Stomach (tissue), 9 donors: ENCODE results near the gene NRL. TPM values are rescaled to one million over a fixed set of nuclear protein-coding genes. Genes with fewer than 3 reads are reported as not detected.

Source experiments
- DNase-seq, 2 donors: peaks; one replicate each; pipeline versions ENCODE4 v3.0.0 to v3.0.0-alpha.2; 2013 to 2019
- H3K27ac ChIP-seq, 5 donors: fragments of 200-600 bp in 4 of 5; sonication (generic) in 4 of 5; one replicate each; pipeline ENCODE4 v1.5.1; 2013 to 2019; ENCODE audit warnings: mild to moderate bottlenecking in 1 of 5, moderate library complexity in 1 of 5
- H3K27me3 ChIP-seq, 3 donors: fragments of 200-600 bp; sonication (generic); one replicate each; pipeline ENCODE4 v1.5.1; 2017 to 2019; ENCODE audit warnings: mixed run types in 1 of 3
- H3K36me3 ChIP-seq, 4 donors: fragments of 200-600 bp; sonication (generic); 1 replicate in 3 of 4; 2 replicates in 1 of 4; pipeline ENCODE4 v1.5.1; 2016 to 2019
- H3K4me1 ChIP-seq, 4 donors: fragments of 200-600 bp; sonication (generic); one replicate each; pipeline ENCODE4 v1.5.1; 2016 to 2019
- H3K4me3 ChIP-seq, 4 donors: fragments of 200-600 bp; sonication (generic) in 3 of 4; one replicate each; pipeline ENCODE4 v1.5.1; 2016 to 2019; ENCODE audit warnings: mild to moderate bottlenecking in 1 of 4
- H3K9me3 ChIP-seq, 4 donors: fragments of 200-600 bp; sonication (generic); one replicate each; pipeline ENCODE4 v1.5.1; 2016 to 2019
- EP300 ChIP-seq: sonication (generic); formaldehyde crosslinking; IDR thresholded peaks from one replicate; pipeline ENCODE4 v1.6.1; 2017; ENCODE audit warnings: antibody characterized with exemption
- POLR2A ChIP-seq, 4 donors: fragments of 450-650 bp; IDR thresholded peaks; one replicate each; pipeline ENCODE4 v1.6.1; 2016; ENCODE audit warnings: antibody characterized with exemption in 4 of 4, control low read depth in 2 of 4, mild to moderate bottlenecking in 1 of 4, moderate library complexity in 1 of 4
- POLR2AphosphoS5 ChIP-seq, 3 donors: sonication (generic); formaldehyde crosslinking; IDR thresholded peaks; one replicate each; pipeline ENCODE4 v1.6.1; 2016; ENCODE audit warnings: antibody characterized with exemption in 3 of 3
- WGBS, 5 donors: extraction: QIAGEN DNeasy Blood & Tissue Kit in 3 of 5; methylation state at CpG; one replicate each; pipeline versions ENCODE4 v1.1.5 to v1.1.7; 2013 to 2018; 5-methylcytosine and 5-hydroxymethylcytosine counted together
- intact Hi-C: fragments of 100-400 bp; cut with DNase I; formaldehyde crosslinking; loops from one replicate; pipeline ENCODE4 v1.15.1; 2023; ENCODE audit warnings: low total_unique reads
- polyA plus RNA-seq, 3 donors: library from polyadenylated mRNA; stranded (reverse); fragments of 200-250 nt; gene quantifications; one replicate each; pipeline ENCODE4 v1.2.3, GENCODE V29; 2013
- total RNA-seq, 5 donors: library from RNA; depleted of rRNA; stranded (reverse); fragments of >200 nt; gene quantifications; one replicate each; pipeline versions ENCODE4 v1.1.0 to v1.2.3, GENCODE V29; 2014 to 2016
- TF ChIP-seq, protein P1 (sequence below), 7 experiments: fragments of 450-650 bp in 4 of 7; fragments of 200-600 bp in 3 of 7; sonication (generic) in 3 of 7; IDR thresholded peaks; one replicate each; pipeline ENCODE4 v1.5.1; 2016 to 2019; ENCODE audit warnings: antibody characterized with exemption in 7 of 7, control low read depth in 2 of 7, mild to moderate bottlenecking in 1 of 7
- donor health status: healthy with polysubstance abuse.
- donor health status: Bipolar disorder and iron deficiency.
- donor health status: healthy.

NRL gene
- total and polyA plus RNA-seq, 8 donors: 0.92 to 69.2 (median 1.3) TPM; not detected in 1

GRCh38 chr14:24067133-24068082 lies 47.3 kb downstream of the NRL start:
- Histone ChIP-seq H3K9me3 (no peaks in the 10 kb centered on the region), H3K36me3 (no peaks in the 10 kb centered on the region), H3K27ac (no peak overlapping the region), H3K27me3 (peaks cover 0 to 14% (median 0%) of the 10 kb centered on the region in 3 donors), H3K4me1 (peaks cover 3 to 13% (median 12%) of the 10 kb centered on the region in 4 donors), H3K4me3 (no peak overlapping the region)
- TF ChIP-seq, protein P1, sequence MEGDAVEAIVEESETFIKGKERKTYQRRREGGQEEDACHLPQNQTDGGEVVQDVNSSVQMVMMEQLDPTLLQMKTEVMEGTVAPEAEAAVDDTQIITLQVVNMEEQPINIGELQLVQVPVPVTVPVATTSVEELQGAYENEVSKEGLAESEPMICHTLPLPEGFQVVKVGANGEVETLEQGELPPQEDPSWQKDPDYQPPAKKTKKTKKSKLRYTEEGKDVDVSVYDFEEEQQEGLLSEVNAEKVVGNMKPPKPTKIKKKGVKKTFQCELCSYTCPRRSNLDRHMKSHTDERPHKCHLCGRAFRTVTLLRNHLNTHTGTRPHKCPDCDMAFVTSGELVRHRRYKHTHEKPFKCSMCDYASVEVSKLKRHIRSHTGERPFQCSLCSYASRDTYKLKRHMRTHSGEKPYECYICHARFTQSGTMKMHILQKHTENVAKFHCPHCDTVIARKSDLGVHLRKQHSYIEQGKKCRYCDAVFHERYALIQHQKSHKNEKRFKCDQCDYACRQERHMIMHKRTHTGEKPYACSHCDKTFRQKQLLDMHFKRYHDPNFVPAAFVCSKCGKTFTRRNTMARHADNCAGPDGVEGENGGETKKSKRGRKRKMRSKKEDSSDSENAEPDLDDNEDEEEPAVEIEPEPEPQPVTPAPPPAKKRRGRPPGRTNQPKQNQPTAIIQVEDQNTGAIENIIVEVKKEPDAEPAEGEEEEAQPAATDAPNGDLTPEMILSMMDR (IDR thresholded peaks at IDR 0.05): no peak
- TF ChIP-seq EP300 (no peak), POLR2AphosphoS5 (IDR thresholded peaks at IDR 0.05) (no peak), POLR2A (IDR thresholded peaks at IDR 0.05) (no peak)
- intact Hi-C loops: no loop called here
- WGBS, 5 donors: 83 to 90% (median 87%) methylated on average over 12 of the region's 12 CpGs
- DNase-seq: no peak

- Histone ChIP-seq H3K4me1 (peaks cover 2 to 6% (median 4%) of the 10 kb centered on the region in 4 donors), H3K27me3 (peaks cover 0 to 6% (median 0%) of the 10 kb centered on the region in 3 donors), H3K27ac (no peak overlapping the region), H3K9me3 (no peaks in the 10 kb centered on the region), H3K4me3 (no peak overlapping the region), H3K36me3 (no peaks in the 10 kb centered on the region)
- intact Hi-C loops: no loop called here
- DNase-seq: no peak
- WGBS, 5 donors: 80 to 85% (median 82%) methylated on average over 8 of the region's 8 CpGs
- TF ChIP-seq, protein P1 (IDR thresholded peaks at IDR 0.05): no peak
- TF ChIP-seq POLR2A (IDR thresholded peaks at IDR 0.05) (no peak), EP300 (no peak), POLR2AphosphoS5 (IDR thresholded peaks at IDR 0.05) (no peak)
Observed at GRCh38 chr14:24066496-24067132, 48.1 kb downstream of the NRL start.

DNA sequence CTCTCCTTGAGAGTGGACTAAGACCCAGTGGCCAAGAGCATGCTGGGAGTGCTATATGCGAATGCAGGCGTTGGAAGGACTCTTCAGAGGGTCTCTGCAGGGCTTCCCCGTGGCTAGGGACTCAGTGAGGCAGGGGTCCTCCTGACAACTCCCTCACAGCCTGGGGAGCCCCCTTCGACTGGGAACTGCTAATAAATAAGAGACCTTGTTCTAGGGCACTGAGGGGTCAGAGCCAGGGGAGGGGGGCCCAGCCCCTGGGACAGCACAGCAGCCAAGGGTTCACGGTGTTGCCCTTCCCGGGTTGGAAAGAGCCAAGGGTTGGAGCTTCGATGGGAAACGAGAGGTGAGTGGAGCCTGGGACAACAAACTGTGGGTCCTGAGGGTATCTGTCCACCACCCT lies 49.3 kb downstream of the NRL start:
- H3K27ac ChIP-seq: no peak overlapping the region
- TF ChIP-seq, protein P1 (IDR thresholded peaks at IDR 0.05): no peak
- TF ChIP-seq EP300: no peak
- TF ChIP-seq POLR2AphosphoS5 (IDR thresholded peaks at IDR 0.05): no peak
- no peaks in the 10 kb centered on the region for H3K36me3 ChIP-seq
- WGBS, 5 donors: 66 to 79% (median 75%) methylated on average over 8 of the region's 8 CpGs
- no peaks in the 10 kb centered on the region for H3K27me3 ChIP-seq
- DNase-seq: no peak
- intact Hi-C loops: no loop called here
- no peaks in the 10 kb centered on the region for H3K9me3 ChIP-seq
- no peaks in the 10 kb centered on the region for H3K4me1 ChIP-seq
- H3K4me3 ChIP-seq: no peak overlapping the region

- intact Hi-C loops: no loop called here
Observed at GRCh38 chr14:24064856-24065255, 49.9 kb downstream of the NRL start.

More at GRCh38 chr14:24064856-24065255, 49.9 kb downstream of the NRL start:
- Histone ChIP-seq H3K4me3 (no peak overlapping the region), H3K27me3 (no peaks in the 10 kb centered on the region), H3K9me3 (no peaks in the 10 kb centered on the region), H3K4me1 (no peaks in the 10 kb centered on the region), H3K36me3 (no peaks in the 10 kb centered on the region), H3K27ac (no peak overlapping the region)
- 82 to 89% (median 87%) methylated on average over 13 to 15 of the region's 15 CpGs for WGBS, 5 donors
- no peak for DNase-seq
- TF ChIP-seq EP300 (no peak), POLR2A (IDR thresholded peaks at IDR 0.05) (no peak), POLR2AphosphoS5 (IDR thresholded peaks at IDR 0.05) (no peak)
- TF ChIP-seq, protein P1 (IDR thresholded peaks at IDR 0.05): no peak
